PC-9 (cell line): ENCODE results near the gene TSHZ2. TPM values are rescaled to one million over a fixed set of nuclear protein-coding genes. Genes with fewer than 3 reads are reported as not detected.

Experiments used
- BruUV-seq: library from RNA; stranded (reverse); fragments of 400-500 nt; replicated peaks from 2 replicates; lab custom pipeline; 2021; lab: Mats Ljungman, UMichigan
- CTCF ChIA-PET: fragments of 300-600 bp; sonication (Branson Sonifier 250); formaldehyde crosslinking; loops from one replicate; lab custom pipeline; 2022; ENCODE audit warnings: antibody characterized with exemption; lab: Charles Lee
- POLR2A ChIA-PET: fragments of 300-600 bp; sonication (Branson Sonifier 250); formaldehyde crosslinking; loops from one replicate; lab custom pipeline; 2022; ENCODE audit warnings: antibody characterized with exemption; ENCODE audit not compliant: unreplicated experiment; lab: Charles Lee
- DNase-seq, 2 experiments: peaks; one replicate each; pipeline versions ENCODE4 v3.0.0 to v3.0.0-alpha.2; 2015 to 2022; ENCODE audit warnings: mixed read lengths in 1 of 2
- H2AFZ ChIP-seq: fragments of 200-600 bp; sonication (generic); 2 replicates; pipeline ENCODE4 v1.8.1; 2017; ENCODE audit warnings: antibody characterized with exemption
- H3F3A ChIP-seq: fragments of 200-600 bp; sonication (generic); 2 replicates; pipeline ENCODE4 v1.8.1; 2017; ENCODE audit warnings: antibody characterized with exemption, mild to moderate bottlenecking, low read depth; ENCODE audit not compliant: insufficient read depth
- H3K27ac ChIP-seq: fragments of 200-600 bp; sonication (generic); 2 replicates; pipeline ENCODE4 v1.6.1; 2016; ENCODE audit warnings: mixed run types
- H3K27me3 ChIP-seq: fragments of 200-600 bp; sonication (generic); 2 replicates; pipeline ENCODE4 v1.6.1; 2016; ENCODE audit warnings: low read depth, mixed run types; ENCODE audit not compliant: insufficient read depth
- H3K36me3 ChIP-seq: fragments of 200-600 bp; sonication (generic); 2 replicates; pipeline ENCODE4 v1.6.1; 2016; ENCODE audit warnings: low read depth, mixed run types
- H3K4me1 ChIP-seq: fragments of 200-600 bp; sonication (generic); replicated peaks from 2 replicates; pipeline ENCODE4 v1.6.1; 2016; ENCODE audit warnings: mixed run types; ENCODE audit not compliant: insufficient read depth
- H3K4me2 ChIP-seq: fragments of 200-600 bp; sonication (generic); 2 replicates; pipeline ENCODE4 v1.6.1; 2017; ENCODE audit warnings: mixed run types
- H3K4me3 ChIP-seq: fragments of 200-600 bp; sonication (generic); 2 replicates; pipeline ENCODE4 v1.6.1; 2016; ENCODE audit warnings: mixed run types
- H3K79me2 ChIP-seq: fragments of 200-600 bp; sonication (generic); 2 replicates; pipeline ENCODE4 v1.6.1; 2017; ENCODE audit warnings: low read depth, mixed run types
- H3K9me2 ChIP-seq: fragments of 200-600 bp; sonication (generic); 2 replicates; pipeline ENCODE4 v1.8.1; 2017; ENCODE audit warnings: mild to moderate bottlenecking; ENCODE audit not compliant: insufficient read depth
- H3K9me3 ChIP-seq: fragments of 200-600 bp; sonication (generic); 2 replicates; pipeline ENCODE4 v1.8.1; 2016; ENCODE audit warnings: low read depth; ENCODE audit not compliant: insufficient read depth
- H4K20me1 ChIP-seq: fragments of 200-600 bp; sonication (generic); 2 replicates; pipeline ENCODE4 v1.8.1; 2017; ENCODE audit not compliant: insufficient read depth
- EZH2 ChIP-seq: fragments of 200-600 bp; sonication (generic); IDR thresholded peaks from 2 replicates; pipeline ENCODE4 v1.8.0; 2017; ENCODE audit warnings: antibody characterized with exemption, low read depth
- intact Hi-C: fragments of 100-400 bp; cut with micrococcal nuclease; formaldehyde crosslinking; loops from one replicate; pipeline ENCODE4 v1.10.0; 2022; ENCODE audit not compliant: unreplicated experiment
- total RNA-seq: library from RNA; stranded (reverse); gene quantifications from 2 replicates; pipeline ENCODE4 v1.2.3, GENCODE V29; 2021
- TF ChIP-seq, protein P1 (sequence below): fragments of 200-600 bp; sonication (generic); conservative IDR thresholded peaks from 2 replicates; pipeline ENCODE4 v1.6.1; 2017; ENCODE audit warnings: mixed run types, antibody characterized with exemption, mild to moderate bottlenecking, moderate library complexity

TSHZ2 gene
- total RNA-seq, 1 experiment from 2014 or later, result not detected

DNA sequence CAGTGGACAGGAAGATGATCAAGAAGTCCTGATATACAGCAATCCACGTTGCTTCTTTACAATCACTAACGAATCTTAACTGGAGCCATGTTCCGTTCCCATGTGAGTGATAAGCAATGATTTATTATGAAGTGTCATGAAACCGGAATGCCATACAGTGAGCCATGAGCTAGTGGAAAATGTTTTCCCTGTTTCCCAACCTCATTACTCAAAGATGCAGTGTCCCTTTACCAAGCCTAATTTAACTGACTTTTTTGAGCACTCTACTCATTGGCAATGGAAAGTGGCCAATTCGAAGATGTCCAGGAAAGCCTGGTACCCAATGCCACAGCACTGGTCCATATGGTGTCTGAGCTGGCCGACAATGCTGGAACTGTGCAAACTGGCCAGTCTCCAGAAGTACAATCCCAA lies 473.2 kb downstream of the TSHZ2 start:
- POLR2A ChIA-PET, result interaction anchor here (0.6 kb wide), 1 partner anchor 385 kb away, joined by 30 read pairs; no protein-coding TSS in a partner anchor
- H3K36me3 ChIP-seq, result no peaks in the 10 kb centered on the region
- CTCF ChIA-PET, result no interaction called here

DNA sequence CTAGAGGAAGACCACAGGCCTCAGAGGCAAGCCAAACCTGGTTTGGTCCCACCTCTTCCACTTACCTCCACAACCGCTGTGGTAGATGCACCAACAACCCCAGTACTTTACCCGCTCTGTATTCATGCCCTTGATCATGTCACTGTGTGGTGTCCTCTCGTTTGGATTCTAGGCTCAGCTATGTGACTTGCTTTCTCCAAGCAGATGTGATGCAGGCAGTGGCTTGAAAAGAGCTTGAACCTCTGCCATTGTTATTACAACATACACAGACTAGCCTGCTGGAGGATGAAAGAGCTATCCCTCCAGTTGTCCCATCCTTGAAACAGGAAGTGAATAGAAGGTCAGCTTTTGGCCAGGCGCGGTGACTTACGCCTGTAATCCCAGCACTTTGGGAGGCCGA lies 473.8 kb downstream of the TSHZ2 start:
- Histone ChIP-seq H3K27ac (no peak overlapping the region), H4K20me1 (no peaks in the 10 kb centered on the region), H3K9me2 (no peaks in the 10 kb centered on the region), H3K36me3 (no peaks in the 10 kb centered on the region), H3K4me1 (no peaks in the 10 kb centered on the region), H3K27me3 (peaks cover 62% of the 10 kb centered on the region), H3K4me3 (no peak overlapping the region), H2AFZ (no peak overlapping the region), H3K9me3 (no peaks in the 10 kb centered on the region; the same call in 1 of the 2 replicates), H3F3A (no peaks in the 10 kb centered on the region), H3K4me2 (no peak overlapping the region), H3K79me2 (no peaks in the 10 kb centered on the region)
- intact Hi-C loops, result no loop called here
- BruUV-seq, result no TSS peak
- ChIA-PET POLR2A (interaction anchor here (0.6 kb wide), 1 partner anchor 384 kb away, joined by 30 read pairs; no protein-coding TSS in a partner anchor), CTCF (no interaction called here)
- DNase-seq, result no peak
- TF ChIP-seq, protein P1, sequence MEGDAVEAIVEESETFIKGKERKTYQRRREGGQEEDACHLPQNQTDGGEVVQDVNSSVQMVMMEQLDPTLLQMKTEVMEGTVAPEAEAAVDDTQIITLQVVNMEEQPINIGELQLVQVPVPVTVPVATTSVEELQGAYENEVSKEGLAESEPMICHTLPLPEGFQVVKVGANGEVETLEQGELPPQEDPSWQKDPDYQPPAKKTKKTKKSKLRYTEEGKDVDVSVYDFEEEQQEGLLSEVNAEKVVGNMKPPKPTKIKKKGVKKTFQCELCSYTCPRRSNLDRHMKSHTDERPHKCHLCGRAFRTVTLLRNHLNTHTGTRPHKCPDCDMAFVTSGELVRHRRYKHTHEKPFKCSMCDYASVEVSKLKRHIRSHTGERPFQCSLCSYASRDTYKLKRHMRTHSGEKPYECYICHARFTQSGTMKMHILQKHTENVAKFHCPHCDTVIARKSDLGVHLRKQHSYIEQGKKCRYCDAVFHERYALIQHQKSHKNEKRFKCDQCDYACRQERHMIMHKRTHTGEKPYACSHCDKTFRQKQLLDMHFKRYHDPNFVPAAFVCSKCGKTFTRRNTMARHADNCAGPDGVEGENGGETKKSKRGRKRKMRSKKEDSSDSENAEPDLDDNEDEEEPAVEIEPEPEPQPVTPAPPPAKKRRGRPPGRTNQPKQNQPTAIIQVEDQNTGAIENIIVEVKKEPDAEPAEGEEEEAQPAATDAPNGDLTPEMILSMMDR, result no peak
- no peak for TF ChIP-seq EZH2

More for the DNA sequence above, 473.2 kb downstream of the TSHZ2 start:
- H3K79me2 ChIP-seq, result no peaks in the 10 kb centered on the region
- H3K4me2 ChIP-seq, result no peak overlapping the region
- intact Hi-C loops, result no loop called here
- no peaks in the 10 kb centered on the region; the same call in 1 of the 2 replicates for H3K9me3 ChIP-seq
- peaks cover 67% of the 10 kb centered on the region for H3K27me3 ChIP-seq
- no peak overlapping the region for H3K27ac ChIP-seq
- no peaks in the 10 kb centered on the region for H3K4me1 ChIP-seq
- no peak for DNase-seq
- no peak overlapping the region for H2AFZ ChIP-seq
- BruUV-seq, result no TSS peak
- H3K9me2 ChIP-seq, result no peaks in the 10 kb centered on the region
- H3K4me3 ChIP-seq, result no peak overlapping the region
- H4K20me1 ChIP-seq, result no peaks in the 10 kb centered on the region
- no peaks in the 10 kb centered on the region for H3F3A ChIP-seq
- TF ChIP-seq, protein P1, result no peak
- no peak for TF ChIP-seq EZH2

DNA sequence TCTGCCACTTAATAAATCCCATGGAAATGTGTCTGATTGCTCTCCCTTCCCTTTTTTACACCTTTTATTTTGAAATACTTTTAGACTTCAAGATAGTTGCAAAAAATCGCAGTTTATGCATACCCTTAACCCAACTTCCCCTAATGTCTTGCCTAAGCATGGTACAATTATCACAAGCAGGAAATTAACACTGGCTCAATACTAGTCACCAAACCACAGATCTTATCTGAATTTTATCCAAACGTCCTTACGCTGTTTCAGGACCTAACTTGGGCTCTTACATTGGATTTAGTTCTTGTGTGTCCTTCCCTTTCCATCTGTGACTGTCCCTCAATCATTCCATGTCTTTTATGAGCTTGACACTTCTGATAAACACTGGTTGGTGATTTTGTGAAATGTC lies 475.2 kb downstream of the TSHZ2 start:
- BruUV-seq, result no TSS peak
- CTCF ChIA-PET, result no interaction called here
- H3K4me3 ChIP-seq, result no peak overlapping the region

More for the DNA sequence above, 475.2 kb downstream of the TSHZ2 start:
- no peaks in the 10 kb centered on the region for H3K36me3 ChIP-seq
- no peak overlapping the region for H3K4me2 ChIP-seq
- H4K20me1 ChIP-seq, result no peaks in the 10 kb centered on the region
- no peaks in the 10 kb centered on the region for H3F3A ChIP-seq
- DNase-seq, result no peak
- intact Hi-C loops, result no loop called here
- H3K9me3 ChIP-seq, result no peaks in the 10 kb centered on the region; the same call in 1 of the 2 replicates
- POLR2A ChIA-PET, result no interaction called here
- H3K4me1 ChIP-seq, result no peaks in the 10 kb centered on the region
- no peak overlapping the region for H3K27ac ChIP-seq
- H2AFZ ChIP-seq, result no peak overlapping the region
- no peaks in the 10 kb centered on the region for H3K79me2 ChIP-seq
- H3K27me3 ChIP-seq, result peaks cover 58% of the 10 kb centered on the region
- no peaks in the 10 kb centered on the region for H3K9me2 ChIP-seq
- TF ChIP-seq EZH2, result no peak
- TF ChIP-seq, protein P1, result no peak
